ENCODE results near the gene SPP1.
"Not testable (repeated sequence)": the region's sequence is repeated elsewhere in the genome, so short reads cannot be mapped to it uniquely, and the experiment has no call there.

The SPP1 gene

GRCh38 chr4:87995435-87995834 is 19.9 kb downstream of the SPP1 start:
- DNase-seq: no peak

DNA sequence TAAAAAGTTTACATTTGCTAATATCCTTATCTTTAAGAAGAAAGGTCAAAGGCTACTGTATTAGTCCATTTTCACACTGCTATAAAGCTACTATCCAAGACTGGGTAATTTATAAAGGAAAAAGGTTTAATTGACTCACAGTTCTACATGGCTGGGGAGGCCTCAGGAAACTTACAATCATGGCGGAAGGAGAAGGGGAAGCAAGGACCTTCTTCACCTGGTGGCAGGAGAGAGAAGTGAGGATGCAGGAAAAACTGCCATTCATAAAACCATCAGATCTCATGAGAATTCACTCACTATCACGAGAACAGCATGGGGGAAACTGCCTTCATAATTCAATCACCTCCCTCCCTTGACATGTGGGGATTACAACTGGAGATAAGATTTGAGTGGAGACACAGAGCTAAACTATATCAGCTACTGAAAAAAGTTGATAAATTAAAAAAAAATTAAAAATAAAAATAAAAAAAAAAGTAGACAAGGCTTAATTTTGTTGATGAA is 23.7 kb downstream of the SPP1 start:
- not testable (repeated sequence) for DNase-seq

- DNase-seq: no peak
Measured at GRCh38 chr4:88001871-88002270, 26.4 kb downstream of the SPP1 start.

DNA sequence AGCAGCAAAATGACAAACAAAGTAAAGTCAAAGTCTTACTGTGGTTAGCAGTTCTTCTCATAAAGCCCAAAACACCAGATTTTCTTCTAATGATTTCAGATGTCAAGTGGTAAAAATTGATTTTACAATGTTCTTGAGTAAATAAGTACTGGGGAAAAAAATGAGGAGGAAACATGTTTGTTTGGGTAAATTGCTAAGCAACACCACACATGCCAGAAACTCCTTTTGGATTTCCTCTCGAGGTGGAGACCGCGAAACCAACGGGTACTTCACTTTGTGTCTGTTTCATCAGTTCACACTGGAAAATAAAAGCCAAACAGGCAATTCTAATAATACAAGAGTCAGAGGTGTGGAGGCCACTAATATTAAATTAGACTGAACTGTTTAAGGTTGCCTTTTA is 27.3 kb downstream of the SPP1 start:
- DNase-seq: no peak

GRCh38 chr4:88003261-88003660 is 27.7 kb downstream of the SPP1 start:
- DNase-seq: no peak

DNA sequence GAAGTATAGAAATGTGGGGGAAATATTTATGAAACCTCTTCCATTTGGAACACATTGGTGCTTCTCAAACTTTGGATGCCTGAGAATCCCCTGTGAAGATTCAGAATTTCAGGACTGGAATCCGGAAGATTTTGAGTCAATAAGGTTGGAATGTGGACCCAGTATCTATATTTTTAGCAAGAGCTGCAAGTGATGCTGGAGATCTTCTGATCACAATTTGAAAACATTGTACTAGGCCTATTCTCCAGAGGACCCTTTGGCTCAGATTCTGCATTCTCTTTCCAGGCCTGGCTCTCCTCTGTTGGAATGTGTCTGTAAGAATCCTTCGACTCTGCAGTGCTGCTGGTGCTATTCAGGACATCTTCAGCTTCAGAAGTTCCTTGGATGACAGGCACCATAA is 29.6 kb downstream of the SPP1 start:
- DNase-seq: no peak

DNA sequence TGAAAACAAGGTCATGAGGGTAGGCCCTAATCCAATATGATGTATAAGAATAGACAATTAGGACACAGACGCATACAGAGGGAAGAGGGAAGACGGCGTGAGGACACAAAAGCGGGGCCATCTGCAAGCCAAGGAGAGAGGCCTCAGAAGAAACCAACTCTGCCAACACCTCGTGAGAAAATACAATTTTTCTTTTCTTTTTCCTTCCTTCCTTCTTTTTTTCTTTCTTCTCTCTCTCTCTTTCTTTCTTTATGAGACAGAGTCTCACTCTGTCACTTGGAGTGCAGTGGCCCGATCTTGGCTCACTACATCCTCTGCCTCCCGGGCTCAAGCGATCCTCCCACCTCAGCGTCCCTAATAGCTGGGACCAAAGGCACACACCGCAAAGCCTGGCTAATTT is 30.4 kb downstream of the SPP1 start:
- no peak for DNase-seq

DNA sequence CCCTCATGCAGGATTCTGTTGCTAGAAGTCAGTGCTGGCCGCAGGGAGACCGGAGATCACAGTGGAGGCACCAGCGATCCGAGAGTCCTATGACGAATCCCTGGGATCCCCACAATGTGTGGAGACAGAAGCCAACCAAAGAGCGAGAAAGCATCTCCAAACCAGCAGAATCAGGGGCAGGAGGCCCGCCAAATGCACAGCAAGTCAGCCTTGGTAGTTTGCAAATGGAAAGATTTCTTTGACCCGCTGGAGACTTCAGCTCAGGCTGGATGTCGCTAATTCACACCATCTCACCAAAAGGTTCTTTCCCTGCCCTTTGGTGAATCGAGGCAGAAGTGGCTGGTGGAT is 31.4 kb downstream of the SPP1 start:
- no peak for DNase-seq

DNA sequence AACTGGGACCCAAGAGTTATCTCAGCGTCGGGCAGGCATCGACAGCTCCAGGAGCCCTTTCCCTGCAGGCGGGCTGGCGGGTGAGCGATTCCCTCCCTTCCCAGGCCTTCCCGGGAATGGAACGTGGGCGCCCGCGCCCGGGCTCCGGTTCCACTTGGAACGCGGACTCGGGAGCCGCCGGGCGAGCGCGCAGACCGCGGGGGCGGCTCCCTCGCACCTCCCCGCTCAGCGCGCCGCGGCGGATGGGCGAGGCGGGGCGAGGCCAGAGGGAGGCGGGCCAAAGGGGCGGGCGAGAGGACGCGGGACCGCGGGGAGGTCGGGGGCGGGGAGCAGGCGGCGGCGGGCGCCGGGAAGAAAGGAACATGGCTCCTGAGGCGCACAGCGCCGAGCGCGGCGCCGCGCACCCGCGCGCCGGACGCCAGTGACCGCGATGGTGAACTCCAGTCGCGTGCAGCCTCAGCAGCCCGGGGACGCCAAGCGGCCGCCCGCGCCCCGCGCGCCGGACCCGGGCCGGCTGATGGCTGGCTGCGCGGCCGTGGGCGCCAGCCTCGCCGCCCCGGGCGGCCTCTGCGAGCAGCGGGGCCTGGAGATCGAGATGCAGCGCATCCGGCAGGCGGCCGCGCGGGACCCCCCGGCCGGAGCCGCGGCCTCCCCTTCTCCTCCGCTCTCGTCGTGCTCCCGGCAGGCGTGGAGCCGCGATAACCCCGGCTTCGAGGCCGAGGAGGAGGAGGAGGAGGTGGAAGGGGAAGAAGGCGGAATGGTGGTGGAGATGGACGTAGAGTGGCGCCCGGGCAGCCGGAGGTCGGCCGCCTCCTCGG is 32.0 kb downstream of the SPP1 start, which contains the start of gene PKD2:
TSS of gene PKD2 (plus strand) at position 332 of the 818 bp plus-strand sequence. CDS start at position 431, 99 bp downstream.
- DNase-seq: peak; percentile 80

DNA sequence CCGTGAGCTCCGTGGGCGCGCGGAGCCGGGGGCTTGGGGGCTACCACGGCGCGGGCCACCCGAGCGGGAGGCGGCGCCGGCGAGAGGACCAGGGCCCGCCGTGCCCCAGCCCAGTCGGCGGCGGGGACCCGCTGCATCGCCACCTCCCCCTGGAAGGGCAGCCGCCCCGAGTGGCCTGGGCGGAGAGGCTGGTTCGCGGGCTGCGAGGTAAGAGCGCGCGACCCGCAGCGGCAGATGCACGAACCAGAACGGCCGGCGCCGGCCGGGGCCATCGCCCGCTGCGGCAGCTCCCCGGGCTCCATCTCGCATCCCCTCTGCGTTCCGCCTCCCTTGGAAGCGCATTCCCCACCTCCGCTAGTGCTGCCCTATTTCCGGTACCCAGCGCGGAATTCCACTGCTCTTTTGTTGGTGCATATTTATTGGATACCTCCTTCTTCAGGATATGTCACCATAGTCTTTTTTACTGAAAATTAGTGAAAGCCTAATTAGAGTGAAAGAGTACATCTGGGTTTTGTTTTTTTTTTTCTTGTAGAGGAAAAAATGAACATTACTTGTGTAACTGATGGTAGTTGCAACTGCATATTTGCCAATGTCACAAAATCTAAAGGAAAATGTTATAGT is 32.7 kb downstream of the SPP1 start:
- peak; percentile 22 for DNase-seq

GRCh38 chr4:88008743-88009171 is 33.2 kb downstream of the SPP1 start:
- DNase-seq: no peak

GRCh38 chr4:88009871-88010270 is 34.4 kb downstream of the SPP1 start:
- no peak for DNase-seq

DNA sequence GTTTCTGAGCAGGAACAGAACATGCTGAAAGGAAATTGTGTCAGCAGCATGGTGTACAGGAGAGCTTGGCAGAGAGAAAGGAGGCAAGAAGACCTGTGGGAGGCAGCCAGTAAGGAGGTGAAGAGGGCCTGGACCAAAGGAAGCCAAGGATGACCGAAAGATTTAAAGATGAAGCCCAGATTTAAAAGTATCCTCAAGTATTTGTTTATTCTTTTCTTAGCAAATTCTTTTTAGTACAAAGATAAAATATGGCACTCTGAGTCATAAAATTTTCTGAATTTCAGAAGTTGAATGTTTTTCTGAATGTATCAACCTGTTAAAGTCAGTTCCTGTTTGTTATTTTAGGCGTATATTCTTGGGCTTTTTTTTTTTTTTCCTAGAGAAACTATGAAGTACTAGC is 35.5 kb downstream of the SPP1 start:
- no peak for DNase-seq

GRCh38 chr4:88012647-88013046 is 37.1 kb downstream of the SPP1 start:
- no peak for DNase-seq

DNA sequence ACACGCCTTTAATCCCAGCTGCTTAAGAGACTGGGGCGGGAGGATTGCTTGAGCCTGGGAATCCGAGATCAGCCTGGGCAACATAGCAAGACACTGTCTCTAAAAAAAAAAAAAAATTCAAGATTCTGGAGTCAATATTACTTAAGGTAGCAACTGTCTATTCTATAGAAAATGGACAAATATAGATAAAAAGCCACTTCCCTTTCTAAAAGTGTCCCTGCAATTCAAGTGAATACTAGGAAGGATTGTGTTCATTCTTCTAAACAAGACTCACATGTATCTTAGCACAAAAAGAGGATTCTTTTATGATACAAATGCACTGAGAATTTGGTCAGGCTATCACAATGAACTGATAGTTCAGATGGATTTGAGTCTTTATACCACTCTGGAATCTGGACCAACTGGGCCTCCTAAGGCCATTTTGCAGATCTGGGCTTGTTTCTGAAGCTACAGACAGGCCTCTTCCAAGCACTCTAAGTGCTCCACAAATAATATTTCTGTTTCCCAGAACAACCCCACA is 38.9 kb downstream of the SPP1 start:
- DNase-seq: no peak

DNA sequence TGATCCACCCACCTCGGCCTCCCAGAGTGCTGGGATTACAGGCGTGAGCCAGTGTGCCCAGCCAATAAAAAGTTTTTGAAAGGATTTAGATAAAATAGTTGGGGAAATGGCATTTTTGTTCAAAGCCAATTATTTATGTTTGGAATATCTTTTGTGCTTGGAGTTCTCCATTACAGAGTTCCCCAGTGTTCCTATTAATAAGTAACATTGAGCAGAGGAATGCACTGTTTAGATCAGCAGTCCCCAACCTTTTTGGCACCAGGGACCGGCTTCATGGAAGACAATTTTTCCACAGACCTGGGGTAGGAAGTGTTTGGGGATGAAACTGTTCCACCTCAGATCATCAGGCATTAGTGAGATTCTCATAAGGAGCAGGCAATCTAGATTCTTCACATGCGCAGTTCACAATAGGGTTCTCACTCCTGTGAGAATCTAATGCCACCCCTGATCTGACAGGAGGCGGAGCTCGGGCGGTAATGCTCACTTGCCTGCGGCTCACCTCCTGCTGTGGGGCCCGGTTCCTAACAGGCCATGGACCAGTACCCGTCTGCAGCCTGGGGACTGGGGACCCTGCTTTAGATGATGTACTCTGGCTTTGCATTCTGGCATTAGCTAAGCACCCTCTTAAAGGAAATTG is 40.3 kb downstream of the SPP1 start:
- DNase-seq: no peak

- no peak for DNase-seq
Measured at GRCh38 chr4:88017516-88018297, 42.2 kb downstream of the SPP1 start.

DNA sequence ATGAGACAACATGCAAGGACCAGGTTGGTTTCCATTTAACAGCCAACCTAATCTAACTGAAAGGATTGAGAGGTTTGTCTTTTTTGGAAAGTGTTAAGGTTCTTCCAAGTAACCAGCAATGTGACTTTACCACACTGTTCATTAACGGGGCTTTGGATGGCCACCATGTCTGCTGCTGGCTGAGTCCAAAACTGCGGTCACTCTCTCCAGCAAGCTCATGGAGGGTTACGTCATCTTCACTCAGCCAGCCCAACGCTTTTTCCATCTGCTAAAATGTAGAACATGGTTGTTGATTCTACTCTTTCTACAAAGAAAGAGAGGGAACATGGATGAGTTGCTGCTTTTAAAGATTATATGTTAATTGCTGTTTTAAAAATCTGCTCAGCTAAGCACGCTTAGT is 43.0 kb downstream of the SPP1 start:
- DNase-seq: no peak

DNA sequence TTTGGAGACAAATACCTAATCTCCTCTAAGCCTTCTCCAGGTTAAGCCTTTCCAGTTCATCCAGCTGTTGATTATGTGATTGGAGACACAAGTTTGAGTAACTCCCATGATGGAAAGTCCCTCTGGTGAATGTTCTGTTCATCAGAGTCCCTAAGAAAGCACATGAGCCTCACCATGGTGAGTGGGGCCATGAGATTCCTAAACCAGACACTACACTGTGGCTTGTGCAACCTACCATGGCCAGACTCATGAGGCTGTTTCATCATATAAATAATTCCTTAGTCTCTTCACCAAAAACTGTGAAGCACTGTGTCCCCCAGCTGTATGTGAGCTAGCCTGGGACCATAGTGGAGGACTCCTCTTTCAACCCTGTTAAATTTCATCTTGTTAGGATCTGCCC is 46.3 kb downstream of the SPP1 start:
- DNase-seq: no peak

- no peak for DNase-seq
Measured at GRCh38 chr4:88022289-88022688, 46.8 kb downstream of the SPP1 start.

DNA sequence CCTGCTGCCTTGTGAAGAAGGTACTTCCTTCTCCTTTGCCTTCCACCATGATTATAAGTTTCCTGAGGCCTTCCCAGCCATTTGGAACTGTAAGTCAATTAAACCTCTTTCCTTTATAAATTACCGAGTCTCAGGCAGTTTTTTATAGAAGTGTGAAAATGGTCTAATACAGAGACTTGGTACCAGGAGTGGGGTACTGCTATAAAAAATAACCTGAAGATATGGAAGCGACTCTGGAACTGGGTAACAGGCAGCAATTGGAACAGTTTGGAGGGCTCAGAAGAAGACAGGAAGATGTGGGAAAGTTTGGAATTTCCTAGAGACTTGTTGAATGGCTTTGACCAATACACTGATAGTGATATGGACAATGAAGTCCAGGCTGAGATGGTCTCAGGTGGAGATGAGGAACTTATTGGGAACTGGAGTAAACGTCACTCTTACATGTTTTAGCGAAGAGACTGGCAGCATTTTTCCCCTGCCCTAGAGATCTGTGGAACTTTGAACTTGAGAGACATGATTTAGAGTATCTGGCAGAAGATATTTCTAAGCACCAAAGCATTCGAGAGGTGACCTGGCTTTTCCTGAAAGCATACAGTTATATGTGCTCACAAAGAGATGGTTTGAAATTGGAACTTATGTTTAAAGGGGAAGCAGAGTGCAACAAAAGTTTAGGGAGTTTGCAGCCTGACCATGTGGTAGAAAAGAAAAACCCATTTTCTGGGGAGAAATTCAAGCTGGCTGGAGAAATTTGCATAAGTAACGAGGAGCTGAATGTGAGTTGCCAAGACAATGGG is 50.6 kb downstream of the SPP1 start:
- DNase-seq: not testable (repeated sequence)
